ENCODE measurements around the gene EFCAB5.

GRCh38 chr17:29911641-29912177, 29.7 kb upstream of the EFCAB5 start:
- TF ChIP-seq CTCF (IDR thresholded peaks at IDR 0.05; ENCODE audit: poor library complexity) (no peak), EZH2phosphoT487 (IDR thresholded peaks at IDR 0.05; ENCODE audit: low read depth, severe bottlenecking, unreplicated experiment) (no peak)
